Stimulated activated naive CD8-positive, alpha-beta T cell treated with anti-CD3 and anti-CD28 coated beads, Interleukin-15, Interleukin-2, amounts not matched to agents 100 ng/mL and 50 ng/mL, for 24 hours (primary cell): Measurements from ENCODE around the gene CRYBB1.
A peak's percentile ranks its signal among the peaks of the same experiment; 100 is the strongest.
"Not testable (repeated sequence)": the region's sequence is repeated elsewhere in the genome, so short reads cannot be mapped to it uniquely, and the experiment has no call there.

Source experiments
- H3K27ac Mint-ChIP-seq: one replicate; pipeline ENCODE4 v1.8.0; 2021; ENCODE audit warnings: mild to moderate bottlenecking, mixed read lengths
- H3K27me3 Mint-ChIP-seq: one replicate; pipeline ENCODE4 v1.8.0; 2021; ENCODE audit warnings: mixed read lengths
- H3K36me3 Mint-ChIP-seq: one replicate; pipeline ENCODE4 v1.8.0; 2021; ENCODE audit warnings: low read depth, mixed read lengths
- H3K4me1 Mint-ChIP-seq: one replicate; pipeline ENCODE4 v1.8.0; 2021; ENCODE audit warnings: low read depth, mixed read lengths
- H3K4me3 Mint-ChIP-seq: one replicate; pipeline ENCODE4 v1.8.0; 2021; ENCODE audit warnings: mild to moderate bottlenecking, mixed read lengths
- H3K9me3 Mint-ChIP-seq: one replicate; pipeline ENCODE4 v1.8.0; 2021; ENCODE audit warnings: mixed read lengths

CRYBB1 gene

GRCh38 chr22:26621663-26622062 lies 3.8 kb upstream of the CRYBB1 start, which contains the start of gene CRYBA4:
TSS of gene CRYBA4 (plus strand) at chr22:26621963. CDS start at chr22:26622597, 634 bp downstream.
- Mint-ChIP-seq H3K27me3 (no peaks in the 10 kb centered on the region), H3K4me3 (no peak within 1 kb of the TSS), H3K4me1 (peaks cover 6% of the 10 kb centered on the region), H3K36me3 (no peaks in the 10 kb centered on the region), H3K9me3 (peaks cover 5% of the 10 kb centered on the region), H3K27ac (no peak within 1 kb of the TSS)

- no peaks in the 10 kb centered on the region for H3K36me3 Mint-ChIP-seq
- H3K27me3 Mint-ChIP-seq, result no peaks in the 10 kb centered on the region
- H3K27ac Mint-ChIP-seq, result no peak overlapping the region
- H3K9me3 Mint-ChIP-seq, result peaks cover 5% of the 10 kb centered on the region
- no peak overlapping the region for H3K4me3 Mint-ChIP-seq
- peaks cover 8% of the 10 kb centered on the region for H3K4me1 Mint-ChIP-seq
Observed at GRCh38 chr22:26620197-26620596, 2.4 kb upstream of the CRYBB1 start.

GRCh38 chr22:26619510-26619909 lies 1.7 kb upstream of the CRYBB1 start:
- H3K27me3 Mint-ChIP-seq, result no peaks in the 10 kb centered on the region
- H3K4me1 Mint-ChIP-seq, result peaks cover 10% of the 10 kb centered on the region
- no peak overlapping the region for H3K27ac Mint-ChIP-seq
- H3K9me3 Mint-ChIP-seq, result peaks cover 5% of the 10 kb centered on the region
- no peaks in the 10 kb centered on the region for H3K36me3 Mint-ChIP-seq
- no peak overlapping the region for H3K4me3 Mint-ChIP-seq

- Mint-ChIP-seq H3K27ac (no peak overlapping the region), H3K4me3 (no peak overlapping the region), H3K27me3 (no peaks in the 10 kb centered on the region), H3K36me3 (no peaks in the 10 kb centered on the region), H3K9me3 (no peaks in the 10 kb centered on the region), H3K4me1 (peaks cover 10% of the 10 kb centered on the region)
Observed at GRCh38 chr22:26618455-26618854, 628 bp upstream of the CRYBB1 start.

GRCh38 chr22:26616650-26617049 lies 1.2 kb downstream of the CRYBB1 start:
- H3K36me3 Mint-ChIP-seq, result no peaks in the 10 kb centered on the region
- no peak overlapping the region for H3K4me3 Mint-ChIP-seq
- no peak overlapping the region for H3K27ac Mint-ChIP-seq
- H3K9me3 Mint-ChIP-seq, result no peaks in the 10 kb centered on the region
- no peaks in the 10 kb centered on the region for H3K27me3 Mint-ChIP-seq
- peaks cover 10% of the 10 kb centered on the region for H3K4me1 Mint-ChIP-seq

GRCh38 chr22:26615830-26616435 lies 1.9 kb downstream of the CRYBB1 start:
- Mint-ChIP-seq H3K36me3 (no peaks in the 10 kb centered on the region), H3K27ac (no peak overlapping the region), H3K4me3 (no peak overlapping the region), H3K4me1 (peaks cover 13% of the 10 kb centered on the region), H3K9me3 (no peaks in the 10 kb centered on the region), H3K27me3 (no peaks in the 10 kb centered on the region)

- Mint-ChIP-seq H3K9me3 (no peaks in the 10 kb centered on the region), H3K4me3 (no peak overlapping the region), H3K27me3 (no peaks in the 10 kb centered on the region), H3K4me1 (peaks cover 20% of the 10 kb centered on the region), H3K36me3 (no peaks in the 10 kb centered on the region), H3K27ac (no peak overlapping the region)
Observed at GRCh38 chr22:26615149-26615548, 2.7 kb downstream of the CRYBB1 start.

GRCh38 chr22:26614322-26614721 lies 3.5 kb downstream of the CRYBB1 start:
- Mint-ChIP-seq H3K27me3 (no peaks in the 10 kb centered on the region), H3K27ac (no peak overlapping the region), H3K9me3 (no peaks in the 10 kb centered on the region), H3K4me3 (no peak overlapping the region), H3K36me3 (no peaks in the 10 kb centered on the region), H3K4me1 (peaks cover 29% of the 10 kb centered on the region)

- not testable (repeated sequence) for H3K36me3 Mint-ChIP-seq, H3K27ac Mint-ChIP-seq, H3K4me3 Mint-ChIP-seq, H3K27me3 Mint-ChIP-seq, H3K9me3 Mint-ChIP-seq
- H3K4me1 Mint-ChIP-seq, result peaks cover 32% of the 10 kb centered on the region
Observed at GRCh38 chr22:26613753-26614152, 4.1 kb downstream of the CRYBB1 start.

- Mint-ChIP-seq H3K36me3 (no peaks in the 10 kb centered on the region), H3K4me1 (peaks cover 29% of the 10 kb centered on the region), H3K4me3 (no peak overlapping the region), H3K27me3 (no peaks in the 10 kb centered on the region), H3K27ac (no peak overlapping the region), H3K9me3 (no peaks in the 10 kb centered on the region)
Observed at GRCh38 chr22:26612652-26613051, 5.2 kb downstream of the CRYBB1 start.

GRCh38 chr22:26610996-26611395 lies 6.8 kb downstream of the CRYBB1 start:
- no peaks in the 10 kb centered on the region for H3K36me3 Mint-ChIP-seq
- H3K4me3 Mint-ChIP-seq, result no peak overlapping the region
- H3K27ac Mint-ChIP-seq, result peak overlapping the region; percentile 27
- peaks cover 31% of the 10 kb centered on the region for H3K4me1 Mint-ChIP-seq
- H3K9me3 Mint-ChIP-seq, result no peaks in the 10 kb centered on the region
- no peaks in the 10 kb centered on the region for H3K27me3 Mint-ChIP-seq

- peak overlapping the region; percentile 47 for H3K4me3 Mint-ChIP-seq
- no peaks in the 10 kb centered on the region for H3K9me3 Mint-ChIP-seq
- H3K36me3 Mint-ChIP-seq, result no peaks in the 10 kb centered on the region
- H3K4me1 Mint-ChIP-seq, result peaks cover 30% of the 10 kb centered on the region
- H3K27ac Mint-ChIP-seq, result peak overlapping the region; percentile 79
- no peaks in the 10 kb centered on the region for H3K27me3 Mint-ChIP-seq
Observed at GRCh38 chr22:26610072-26610958, 7.5 kb downstream of the CRYBB1 start.

GRCh38 chr22:26609287-26609686 lies 8.5 kb downstream of the CRYBB1 start:
- Mint-ChIP-seq H3K27ac (no peak overlapping the region), H3K9me3 (no peaks in the 10 kb centered on the region), H3K4me1 (peaks cover 27% of the 10 kb centered on the region), H3K4me3 (no peak overlapping the region), H3K27me3 (no peaks in the 10 kb centered on the region), H3K36me3 (no peaks in the 10 kb centered on the region)

- Mint-ChIP-seq H3K4me3 (no peak overlapping the region), H3K27me3 (no peaks in the 10 kb centered on the region), H3K27ac (no peak overlapping the region), H3K9me3 (no peaks in the 10 kb centered on the region), H3K4me1 (peaks cover 27% of the 10 kb centered on the region), H3K36me3 (no peaks in the 10 kb centered on the region)
Observed at GRCh38 chr22:26608129-26608528, 9.7 kb downstream of the CRYBB1 start.

GRCh38 chr22:26606611-26607010 lies 11.2 kb downstream of the CRYBB1 start:
- H3K4me1 Mint-ChIP-seq, result peaks cover 27% of the 10 kb centered on the region
- no peaks in the 10 kb centered on the region for H3K36me3 Mint-ChIP-seq
- no peak overlapping the region for H3K27ac Mint-ChIP-seq
- H3K9me3 Mint-ChIP-seq, result no peaks in the 10 kb centered on the region
- no peak overlapping the region for H3K4me3 Mint-ChIP-seq
- no peaks in the 10 kb centered on the region for H3K27me3 Mint-ChIP-seq
